ENCODE results near the gene VIL1. TPM values are rescaled to one million over a fixed set of nuclear protein-coding genes. Genes with fewer than 3 reads are reported as not detected.

Gene VIL1
- total RNA-seq, 1 experiment from 2014 or later, result 4.2 TPM

- H4K91ac ChIP-seq (ENCODE audit: insufficient read length, low read depth, low read length), result no peak overlapping the region
- Mint-ChIP-seq H3K36me3 (ENCODE audit: insufficient read depth in 1 of 3, low read depth in 3 of 3) (peaks cover 4 to 25% (median 22%) of the 10 kb centered on the region in 3 experiments; a peak in 6 of 7 replicates), H3K27me3 (ENCODE audit: low read depth) (peaks cover 5% of the 10 kb centered on the region), H3K4me1 (peaks cover 19 to 26% of the 10 kb centered on the region in 2 experiments), H3K27ac (no peak overlapping the region), H3K4me3 (peak overlapping the region in 1 of 2 experiments; percentile 59; a peak in 1 of 5 replicates), H3K9me3 (no peaks in the 10 kb centered on the region)
- no CpG with 5 or more reads among the region's 7 CpGs for WGBS (ENCODE audit: extremely low coverage, insufficient read length, low lambda C conversion rate)
- no peaks in the 10 kb centered on the region for H3K79me2 ChIP-seq (ENCODE audit: insufficient read depth, low read length)
- H2BK15ac ChIP-seq (ENCODE audit: low read depth, low read length), result no peak overlapping the region
- H3K27me3 ChIP-seq (ENCODE audit: insufficient read depth, low read length), result peaks cover 3% of the 10 kb centered on the region; the same call in 1 of the 2 replicates
- H2BK20ac ChIP-seq (ENCODE audit: low read depth, low read length, poor library complexity, severe bottlenecking), result no peak overlapping the region
- no peak overlapping the region for H3K27ac ChIP-seq (ENCODE audit: insufficient read length, low read depth, low read length)
- no peak overlapping the region for H3T11ph ChIP-seq (ENCODE audit: low read length)
- no peak for TF ChIP-seq CTCF (conservative IDR thresholded peaks at IDR 0.05)
- H2AFZ ChIP-seq (ENCODE audit: low read length), result no peak overlapping the region
- no peak for DNase-seq
- no peak overlapping the region for H2AK5ac ChIP-seq (ENCODE audit: insufficient read length, low read length)
- H3K4ac ChIP-seq (ENCODE audit: low read depth, low read length), result no peak overlapping the region
- H2BK12ac ChIP-seq (ENCODE audit: insufficient read length, low read depth, low read length), result no peak overlapping the region
- no peak overlapping the region for H2BK120ac ChIP-seq (ENCODE audit: low read depth, low read length, poor library complexity, severe bottlenecking)
- H3K9me3 ChIP-seq (ENCODE audit: control insufficient read depth, low read depth, low read length), result no peaks in the 10 kb centered on the region
- H3K56ac ChIP-seq (ENCODE audit: insufficient read length, low read depth, low read length), result no peak overlapping the region
- no peak overlapping the region for H3K14ac ChIP-seq (ENCODE audit: insufficient read depth, low read length)
- no peak overlapping the region for H4K5ac ChIP-seq (ENCODE audit: insufficient read length, low read depth, low read length)
- H3K23me2 ChIP-seq (ENCODE audit: insufficient read length, low read depth, low read length, poor library complexity, severe bottlenecking), result peaks cover 21% of the 10 kb centered on the region
- H2BK5ac ChIP-seq (ENCODE audit: insufficient read length, low read length), result no peak overlapping the region
- H3K4me2 ChIP-seq (ENCODE audit: insufficient read depth, insufficient read length, low read length), result no peak overlapping the region
- H4K8ac ChIP-seq (replicated peaks; ENCODE audit: insufficient read length, low read depth, low read length), result no peak overlapping the region
- H3K18ac ChIP-seq (ENCODE audit: insufficient read length, low read depth, low read length), result no peak overlapping the region
- H3K4me1 ChIP-seq (ENCODE audit: insufficient read depth, low read length), result peaks cover 4% of the 10 kb centered on the region; the same call in 1 of the 2 replicates
- H3K23ac ChIP-seq (ENCODE audit: insufficient read length, low read depth, low read length), result no peak overlapping the region
- no peak overlapping the region for H3K9ac ChIP-seq (ENCODE audit: extremely low read depth, insufficient read length, low read length)
- no peaks in the 10 kb centered on the region for H4K20me1 ChIP-seq (ENCODE audit: control insufficient read depth, insufficient read depth, insufficient read length)
- H3K79me1 ChIP-seq (ENCODE audit: insufficient read depth, low read depth, low read length, poor library complexity, severe bottlenecking), result no peaks in the 10 kb centered on the region
These were observed 15.1 kb upstream of the VIL1 start for GRCh38 chr2:218403810-218404209.

All from H9 (cell line).